HG03354 (cell line): ENCODE results near the gene MRPL9.

ENCODE experiments used
- ATAC-seq: cut with Tn5 transposase; IDR thresholded peaks from one replicate; pipeline ENCODE4 v1.9.1; 2021; ENCODE audit warnings: mild to moderate bottlenecking; ENCODE audit not compliant: unreplicated experiment, poor library complexity, severe bottlenecking

The MRPL9 gene

DNA sequence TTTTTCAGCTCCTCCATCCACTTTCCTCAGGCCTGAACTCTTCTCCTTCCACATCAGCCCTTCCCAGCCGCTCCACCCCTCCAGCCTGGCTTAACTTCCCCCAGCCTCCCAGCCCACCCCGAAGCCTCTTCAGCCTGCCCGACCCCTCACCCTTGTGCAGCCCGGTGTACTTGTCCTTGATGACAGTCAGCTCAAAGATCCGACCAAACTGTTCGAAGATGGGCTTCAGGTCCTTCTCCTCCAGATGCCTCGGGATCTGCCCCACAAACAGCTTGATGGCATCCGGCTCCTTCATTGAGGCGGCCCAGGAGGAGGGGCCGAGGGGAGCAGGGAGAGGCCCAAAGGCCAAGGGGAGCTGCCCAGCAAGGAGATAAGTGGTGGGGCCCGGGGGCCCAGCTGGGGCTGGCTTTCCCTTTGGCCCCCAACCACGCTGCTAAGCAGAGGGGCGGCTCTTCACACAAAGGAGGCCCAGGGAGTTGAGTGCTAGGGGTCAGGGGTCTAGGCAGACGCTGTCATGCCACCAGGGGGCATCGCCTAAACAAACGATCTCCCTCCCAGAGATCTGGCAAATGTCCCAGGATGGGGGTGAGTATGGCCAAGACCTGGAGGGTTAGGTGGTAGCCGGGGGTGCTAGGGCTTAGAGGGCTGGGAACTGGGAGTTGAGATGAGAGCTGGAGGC lies 47.4 kb downstream of the MRPL9 start:
- ATAC-seq = no peak

DNA sequence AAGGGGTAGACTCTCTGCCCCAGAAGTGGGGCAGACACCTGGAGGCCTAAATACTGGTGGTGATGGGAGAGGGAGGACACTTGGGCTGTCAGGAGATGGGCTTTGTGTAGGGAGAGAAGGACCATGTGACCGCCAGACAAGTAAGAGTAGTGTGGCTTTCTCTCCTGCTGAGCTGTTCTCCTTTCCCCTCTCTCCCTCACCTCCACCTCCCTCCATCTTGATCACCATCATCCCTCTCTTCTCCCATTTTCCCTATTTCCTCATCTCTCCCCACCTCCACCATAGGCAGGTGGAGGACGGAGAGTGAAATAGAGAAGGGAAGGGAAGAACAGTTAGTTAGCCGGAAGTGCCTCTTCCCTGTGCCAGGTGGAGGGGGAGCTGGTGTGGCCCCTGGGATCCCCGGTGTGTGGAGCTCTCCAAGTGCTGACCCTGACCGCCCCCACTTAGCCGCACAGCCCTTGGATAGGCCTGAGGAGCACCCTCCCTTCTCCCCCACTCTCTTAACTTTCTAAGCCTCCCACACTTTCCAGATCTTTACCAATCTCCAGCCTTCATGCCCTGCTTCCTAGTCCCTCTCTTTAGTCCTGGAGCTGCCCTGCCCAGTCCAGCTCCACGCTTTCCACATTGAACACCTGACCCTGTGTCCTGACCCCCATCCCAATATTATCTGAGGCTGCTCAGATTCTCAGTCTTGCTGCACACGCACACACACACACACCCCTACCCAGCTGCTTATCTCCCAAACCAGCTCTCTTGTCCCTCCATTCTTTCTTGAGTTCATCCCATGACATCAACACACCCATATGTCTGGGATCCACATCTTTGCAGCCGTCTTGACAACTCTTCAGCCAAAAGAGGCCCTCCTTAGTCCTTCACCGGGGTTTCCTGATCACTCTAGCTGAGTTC lies 48.2 kb downstream of the MRPL9 start:
- no peak for ATAC-seq

DNA sequence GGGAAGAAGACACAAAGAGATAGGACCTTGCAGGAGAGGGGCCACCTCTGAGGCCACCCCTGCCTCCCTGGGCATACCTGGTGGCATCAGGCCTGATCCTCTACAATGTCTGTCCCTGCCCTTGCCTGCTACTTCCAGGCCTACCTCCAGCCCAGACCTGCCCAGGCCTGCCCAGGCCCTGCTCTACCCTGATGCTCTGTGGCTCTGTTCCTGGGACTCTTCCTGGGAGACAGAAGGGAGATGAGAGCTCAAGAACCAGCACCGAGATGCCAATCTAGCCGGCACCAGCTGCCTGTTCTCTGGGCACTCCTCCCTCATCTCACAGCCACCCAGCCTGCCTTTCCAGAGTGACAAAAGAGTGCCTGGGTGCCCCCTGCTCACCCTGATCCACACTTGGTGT lies 49.4 kb downstream of the MRPL9 start:
- no peak for ATAC-seq

DNA sequence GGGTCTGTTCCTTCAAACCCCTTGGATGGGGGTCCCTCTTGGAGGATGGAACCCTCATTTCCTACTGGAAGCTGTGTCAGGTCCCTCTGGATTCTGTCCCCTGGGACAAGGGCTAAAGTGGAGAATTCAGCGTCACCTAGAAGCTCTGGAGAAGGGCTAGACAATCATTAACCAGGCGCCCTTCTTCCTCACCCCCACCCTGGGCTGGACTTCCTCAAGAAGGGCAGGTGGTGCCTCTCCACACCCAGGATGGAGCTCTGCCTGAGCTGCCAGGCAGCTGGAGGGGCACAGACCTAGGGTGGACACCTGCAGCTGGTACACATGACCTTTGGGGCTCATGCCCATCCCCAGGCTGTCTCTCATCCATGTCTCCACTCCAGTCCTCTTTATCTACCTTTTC lies 50.3 kb downstream of the MRPL9 start:
- no peak for ATAC-seq

DNA sequence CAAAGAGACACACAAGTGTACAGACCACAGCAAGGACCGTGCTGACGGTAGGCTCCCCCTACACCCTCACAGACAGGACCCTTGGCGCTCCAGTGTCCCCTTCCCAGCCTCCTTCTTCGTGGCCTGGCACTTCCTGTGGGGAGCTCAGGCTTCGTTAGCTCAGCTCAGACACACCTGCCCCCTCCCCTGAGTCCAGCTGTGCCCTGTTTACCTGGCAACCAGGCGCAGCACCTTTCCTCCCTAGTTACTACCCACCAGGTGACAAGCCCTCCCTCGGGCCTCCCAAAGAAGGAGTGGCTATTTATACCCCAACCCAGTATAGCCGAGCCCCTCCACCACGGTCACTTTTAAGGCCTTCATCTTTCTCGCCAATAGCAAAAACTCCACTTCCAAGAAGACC lies 51.3 kb downstream of the MRPL9 start:
- ATAC-seq = no peak

DNA sequence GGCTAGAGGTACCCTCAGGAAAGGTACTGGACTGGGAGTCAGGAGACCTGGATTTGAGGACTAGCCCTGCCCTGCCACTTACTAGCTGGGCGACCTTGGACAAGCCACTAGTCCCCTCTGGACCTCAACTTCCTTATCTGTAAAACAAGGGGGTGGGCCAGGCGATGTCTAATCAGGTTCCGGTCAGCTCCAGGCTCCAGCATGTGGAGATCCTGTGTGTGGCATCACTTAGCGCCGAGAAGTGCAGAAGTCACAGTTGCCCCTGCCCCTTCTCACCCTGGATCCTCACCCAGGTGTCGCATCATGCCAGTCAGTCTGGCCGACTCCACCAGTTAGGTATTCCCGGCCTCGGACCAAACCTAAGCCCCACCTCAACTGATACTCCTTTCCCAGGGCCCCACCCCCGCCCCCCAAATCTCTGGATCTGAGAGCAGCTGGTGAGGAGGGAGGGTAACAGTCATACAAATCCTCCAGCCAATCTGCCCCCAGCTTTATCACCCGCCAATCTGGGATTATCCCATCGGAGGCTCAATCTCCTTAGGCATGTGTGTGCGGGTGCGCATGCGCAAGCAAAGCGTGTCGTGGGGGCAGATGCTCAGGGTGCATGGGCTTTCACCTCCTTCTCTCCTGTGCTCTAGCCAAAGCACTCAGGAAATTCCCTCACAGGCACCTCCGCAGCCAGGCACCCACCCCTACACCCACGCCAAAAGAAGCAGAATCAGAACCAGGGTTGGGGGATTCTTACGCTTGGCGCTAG lies 52.1 kb downstream of the MRPL9 start:
- no peak for ATAC-seq

DNA sequence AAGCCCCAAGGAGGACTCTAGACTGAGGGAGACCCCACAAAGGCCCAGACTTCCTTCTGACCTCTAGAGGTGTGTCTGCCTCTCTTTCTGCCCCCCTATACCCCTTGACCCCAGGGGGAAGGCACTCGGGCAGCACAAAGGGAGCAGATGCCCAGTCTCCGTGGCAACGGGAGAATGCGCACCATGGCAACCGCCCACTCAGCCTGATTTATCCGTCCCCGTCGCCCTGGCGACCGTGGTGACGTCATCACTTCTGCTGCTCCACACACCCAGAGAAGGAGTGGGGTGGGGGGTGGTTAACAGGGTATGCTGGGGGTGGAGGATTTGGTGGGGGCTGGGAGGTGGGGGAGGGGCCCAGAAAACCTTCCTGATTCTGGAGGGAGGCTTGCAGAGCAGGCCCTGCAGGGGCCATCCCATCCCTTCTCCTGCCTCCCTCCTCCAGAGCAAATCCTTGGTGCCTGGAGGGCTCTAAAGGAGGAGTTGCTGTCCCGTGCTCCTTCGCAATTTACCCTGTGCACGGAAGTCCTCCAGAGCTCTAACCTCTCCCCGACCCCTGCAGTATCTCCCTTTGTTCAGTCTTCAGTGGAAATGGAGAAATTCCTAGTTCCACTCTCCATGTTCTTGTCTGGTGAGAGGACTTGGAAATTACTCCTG lies 53.0 kb downstream of the MRPL9 start:
- no peak for ATAC-seq
